NCI-H2196 treated with DMSO at 0.1 percent for 48 hours (cell line): Measurements from ENCODE around the gene RIC8B.

ENCODE experiments used
- DNase-seq: peaks from one replicate; lab custom pipeline; 2025; ENCODE audit not compliant: unreplicated experiment; lab: John Stamatoyannopoulos, UW

RIC8B gene

GRCh38 chr12:106801167-106801708 lies 26.8 kb downstream of the RIC8B start:
- DNase-seq: no peak

GRCh38 chr12:106801830-106802533 lies 27.5 kb downstream of the RIC8B start:
- no peak for DNase-seq

GRCh38 chr12:106804668-106805067 lies 30.2 kb downstream of the RIC8B start:
- DNase-seq: no peak

- no peak for DNase-seq
Observed at GRCh38 chr12:106814714-106815113, 40.2 kb downstream of the RIC8B start.

- DNase-seq: no peak
Observed at GRCh38 chr12:106815741-106816140, 41.3 kb downstream of the RIC8B start.

GRCh38 chr12:106816231-106816630 lies 41.7 kb downstream of the RIC8B start:
- no peak for DNase-seq

- no peak for DNase-seq
Observed at GRCh38 chr12:106819991-106820390, 45.5 kb downstream of the RIC8B start.

GRCh38 chr12:106831699-106832098 lies 57.2 kb downstream of the RIC8B start:
- no peak for DNase-seq

GRCh38 chr12:106837782-106838181 lies 63.3 kb downstream of the RIC8B start:
- DNase-seq: no peak

- no peak for DNase-seq
Observed at GRCh38 chr12:106839333-106839732, 64.9 kb downstream of the RIC8B start.

- no peak for DNase-seq
Observed at GRCh38 chr12:106840243-106840642, 65.8 kb downstream of the RIC8B start.

GRCh38 chr12:106841510-106842302 lies 67.2 kb downstream of the RIC8B start:
- DNase-seq: peak; percentile 31

- no peak for DNase-seq
Observed at GRCh38 chr12:106845902-106846301, 71.4 kb downstream of the RIC8B start.

GRCh38 chr12:106847861-106848260 lies 73.4 kb downstream of the RIC8B start:
- no peak for DNase-seq

- no peak for DNase-seq
Observed at GRCh38 chr12:106851306-106851705, 76.8 kb downstream of the RIC8B start.

GRCh38 chr12:106854723-106855122 lies 80.2 kb downstream of the RIC8B start:
- no peak for DNase-seq

GRCh38 chr12:106855221-106855758 lies 80.8 kb downstream of the RIC8B start:
- no peak for DNase-seq

GRCh38 chr12:106861984-106862916 lies 87.8 kb downstream of the RIC8B start:
- DNase-seq: no peak

GRCh38 chr12:106863189-106863588 lies 88.7 kb downstream of the RIC8B start:
- DNase-seq: no peak

GRCh38 chr12:106865683-106866082 lies 91.2 kb downstream of the RIC8B start:
- no peak for DNase-seq
